H54 (cell line): Measurements from ENCODE around the gene UTF1.

Experiments used
- DNase-seq: peaks from one replicate; pipeline ENCODE4 v3.0.0; 2011; ENCODE audit warnings: low spot score, mixed read lengths; ENCODE audit not compliant: insufficient read length
- FAIRE-seq: peaks from 3 replicates; lab custom pipeline; 2011; peaks lifted over from hg19 to GRCh38; lab: Jason Lieb, UNC
- POLR2A ChIP-seq: IDR thresholded peaks from 2 replicates; pipeline ENCODE4 v1.6.1; 2011; ENCODE audit warnings: low read depth, mild to moderate bottlenecking, low read length

The UTF1 gene

GRCh38 chr10:133199992-133200611 is 29.9 kb upstream of the UTF1 start:
- DNase-seq (no peak), FAIRE-seq (no peak)
- TF ChIP-seq POLR2A = no peak

GRCh38 chr10:133200621-133201031 is 29.4 kb upstream of the UTF1 start:
- FAIRE-seq (no peak), DNase-seq (no peak)
- no peak for TF ChIP-seq POLR2A

- FAIRE-seq (no peak), DNase-seq (no peak)
- TF ChIP-seq POLR2A = no peak
Observed at GRCh38 chr10:133201151-133201947, 28.7 kb upstream of the UTF1 start.

- no peak for TF ChIP-seq POLR2A
- no peak for DNase-seq
- no peak for FAIRE-seq
Observed at GRCh38 chr10:133201948-133202725, 27.9 kb upstream of the UTF1 start.

- TF ChIP-seq POLR2A = no peak
- no peak for FAIRE-seq
- no peak for DNase-seq
Observed at GRCh38 chr10:133202778-133203651, 27.0 kb upstream of the UTF1 start.

GRCh38 chr10:133203652-133204195 is 26.3 kb upstream of the UTF1 start:
- no peak for TF ChIP-seq POLR2A
- FAIRE-seq (no peak), DNase-seq (no peak)

- no peak for DNase-seq
- no peak for FAIRE-seq
- no peak for TF ChIP-seq POLR2A
Observed at GRCh38 chr10:133204226-133205015, 25.6 kb upstream of the UTF1 start.

GRCh38 chr10:133205146-133205545 is 24.9 kb upstream of the UTF1 start:
- FAIRE-seq (no peak), DNase-seq (no peak)
- no peak for TF ChIP-seq POLR2A

- FAIRE-seq (no peak), DNase-seq (no peak)
- no peak for TF ChIP-seq POLR2A
Observed at GRCh38 chr10:133206356-133207040, 23.5 kb upstream of the UTF1 start.

GRCh38 chr10:133207041-133207600 is 22.9 kb upstream of the UTF1 start:
- TF ChIP-seq POLR2A = no peak
- FAIRE-seq (no peak), DNase-seq (no peak)

GRCh38 chr10:133207627-133208026 is 22.4 kb upstream of the UTF1 start:
- FAIRE-seq = no peak

GRCh38 chr10:133208466-133208865 is 21.6 kb upstream of the UTF1 start:
- FAIRE-seq (no peak), DNase-seq (no peak)
- no peak for TF ChIP-seq POLR2A

More at GRCh38 chr10:133207627-133208026, 22.4 kb upstream of the UTF1 start:
- no peak for TF ChIP-seq POLR2A
- DNase-seq = no peak
